HCT116 (cell line): Measurements from ENCODE around the gene TMEM258. TPM values are rescaled to one million over a fixed set of nuclear protein-coding genes. Genes with fewer than 3 reads are reported as not detected.

Experiments
- ATAC-seq: fragments of 200-7000 bp; cut with Tn5 transposase; 2 replicates; pipeline ENCODE4 v1.9.1; 2020; ENCODE audit warnings: mild to moderate bottlenecking, moderate library complexity
- BruUV-seq: library from RNA; stranded (reverse); fragments of 400-500 nt; replicated peaks from 2 replicates; lab custom pipeline; 2021; lab: Mats Ljungman, UMichigan
- CTCF ChIA-PET: fragments of 300-600 bp; sonication (Branson Sonifier 250); formaldehyde crosslinking; loops from one replicate; lab custom pipeline; 2021; ENCODE audit warnings: antibody characterized with exemption; lab: Charles Lee
- POLR2A ChIA-PET: fragments of 300-600, 350-600 bp; sonication (Branson Sonifier 250); formaldehyde crosslinking; loops from one replicate; lab custom pipeline; 2021; ENCODE audit warnings: antibody characterized with exemption; lab: Charles Lee
- RAD21 ChIA-PET, 2 experiments: fragments of 300-600 bp; sonication (Branson Sonifier 250); formaldehyde crosslinking; loops; one replicate each; lab custom pipeline; 2023; ENCODE audit warnings: low total read pairs in 2 of 2; ENCODE audit not compliant: uncharacterized antibody in 2 of 2, unreplicated experiment in 2 of 2, low non-redundant PET in 1 of 2; lab: Charles Lee
- DNase-seq: peaks from one replicate; pipeline ENCODE4 v3.0.0-alpha.2; 2010; ENCODE audit warnings: low read depth, low spot score
- H2AFZ ChIP-seq: fragments of 200-600 bp; shearing (Covaris generic), sonication (generic); 2 replicates; pipeline ENCODE4 v1.6.1; 2017; ENCODE audit warnings: low read depth, mixed run types, mixed read lengths, antibody characterized with exemption, low read length; ENCODE audit not compliant: poor library complexity, severe bottlenecking
- H3K27ac ChIP-seq: 2 replicates; pipeline ENCODE4 v1.5.1; 2012; ENCODE audit warnings: low read depth, low read length
- H3K27me3 ChIP-seq: fragments of 200-600 bp; sonication (generic); 2 replicates; pipeline ENCODE4 v1.6.1; 2016; ENCODE audit warnings: mixed run types, low read length, mixed read lengths; ENCODE audit not compliant: insufficient read depth
- H3K36me3 ChIP-seq, 2 experiments: fragments of 200-500 bp in 1 of 2; fragments of 200-600 bp in 1 of 2; sonication (Bioruptor generic) in 1 of 2; sonication (generic) in 1 of 2; 2 replicates each; pipeline versions ENCODE4 v1.5.1 to v1.6.1; 2014 to 2016; ENCODE audit warnings: low read length in 2 of 2, inconsistent platforms in 1 of 2, mixed read lengths in 1 of 2, mixed run types in 1 of 2; ENCODE audit not compliant: insufficient read depth in 2 of 2, control insufficient read depth in 1 of 2
- H3K4me1 ChIP-seq, 2 experiments: fragments of 200-600 bp in 1 of 2; sonication (generic) in 1 of 2; 2 replicates each; pipeline versions ENCODE4 v1.5.1 to v1.6.1; 2012 to 2017; ENCODE audit warnings: low read length in 2 of 2, inconsistent platforms in 1 of 2, mild to moderate bottlenecking in 1 of 2, mixed read lengths in 1 of 2, mixed run types in 1 of 2, moderate library complexity in 1 of 2; ENCODE audit not compliant: insufficient read depth in 2 of 2, control insufficient read depth in 1 of 2
- H3K4me2 ChIP-seq: fragments of 200-600 bp; sonication (generic); 2 replicates; pipeline ENCODE4 v1.6.1; 2017; ENCODE audit warnings: mixed run types, low read length, mixed read lengths
- H3K4me3 ChIP-seq, 2 experiments: fragments of 200-600 bp in 1 of 2; sonication (generic) in 1 of 2; replicated peaks in 1 of 2; 2 replicates each; pipeline ENCODE4 v1.5.1; 2011 to 2016; ENCODE audit warnings: low read length in 2 of 2, control low read depth in 1 of 2, low read depth in 1 of 2, mild to moderate bottlenecking in 1 of 2, mixed read lengths in 1 of 2, mixed run types in 1 of 2
- H3K79me2 ChIP-seq: fragments of 200-600 bp; sonication (generic); 2 replicates; pipeline ENCODE4 v1.6.1; 2017; ENCODE audit warnings: mild to moderate bottlenecking, mixed run types, low read length, moderate library complexity, mixed read lengths; ENCODE audit not compliant: insufficient read depth
- H3K9ac ChIP-seq: fragments of 200-600 bp; sonication (generic); 2 replicates; pipeline ENCODE4 v1.6.1; 2016; ENCODE audit warnings: low read length, mixed read lengths
- H3K9me2 ChIP-seq: fragments of 200-600 bp; sonication (generic), shearing (Covaris generic); 2 replicates; pipeline ENCODE4 v1.6.1; 2017; ENCODE audit warnings: mixed run types, mild to moderate bottlenecking, moderate library complexity; ENCODE audit not compliant: insufficient read depth
- H3K9me3 ChIP-seq, 2 experiments: fragments of 200-500 bp in 1 of 2; fragments of 200-600 bp in 1 of 2; sonication (Bioruptor generic) in 1 of 2; sonication (generic) in 1 of 2; 2 replicates each; pipeline ENCODE4 v1.6.1; 2014 to 2017; ENCODE audit warnings: low read length in 2 of 2, mixed read lengths in 2 of 2, inconsistent platforms in 1 of 2, low read depth in 1 of 2, mild to moderate bottlenecking in 1 of 2, mixed run types in 1 of 2, moderate library complexity in 1 of 2; ENCODE audit not compliant: control insufficient read depth in 1 of 2, insufficient read depth in 1 of 2
- H4K20me1 ChIP-seq: fragments of 200-600 bp; sonication (generic), shearing (Covaris generic); 2 replicates; pipeline ENCODE4 v1.6.1; 2017; ENCODE audit warnings: mixed run types, mild to moderate bottlenecking, moderate library complexity; ENCODE audit not compliant: insufficient read depth
- CBX3 ChIP-seq: IDR thresholded peaks from 2 replicates; pipeline ENCODE4 v1.6.1; 2012; ENCODE audit warnings: low read depth
- CEBPB ChIP-seq: IDR thresholded peaks from 2 replicates; pipeline ENCODE4 v1.6.1; 2012; ENCODE audit warnings: low read depth
- CTCF ChIP-seq, 3 experiments: fragments of 200-600 bp in 1 of 3; sonication (generic) in 1 of 3; IDR thresholded peaks in 2 of 3; conservative IDR thresholded peaks in 1 of 3; 2 replicates each; pipeline ENCODE4 v1.5.1; 2012 to 2017; ENCODE audit warnings: low read depth in 2 of 3, low read length in 2 of 3, antibody characterized with exemption in 1 of 3, borderline replicate concordance in 1 of 3, control low read depth in 1 of 3, mild to moderate bottlenecking in 1 of 3, mixed read lengths in 1 of 3, mixed run types in 1 of 3, moderate library complexity in 1 of 3; ENCODE audit not compliant: insufficient read depth in 1 of 3
- EGR1 ChIP-seq: IDR thresholded peaks from 2 replicates; pipeline ENCODE4 v1.6.1; 2012; ENCODE audit warnings: low read depth
- EZH2phosphoT487 ChIP-seq: fragments of 200-600 bp; IDR thresholded peaks from 2 replicates; pipeline ENCODE4 v1.6.1; 2018; ENCODE audit warnings: antibody characterized with exemption, borderline replicate concordance
- FOSL1 ChIP-seq: IDR thresholded peaks from 2 replicates; pipeline ENCODE4 v1.6.1; 2012; ENCODE audit warnings: low read depth
- POLR2AphosphoS5 ChIP-seq: IDR thresholded peaks from 2 replicates; pipeline ENCODE4 v1.6.1; 2011; ENCODE audit warnings: mild to moderate bottlenecking, low read depth, low read length, moderate library complexity
- RAD21 ChIP-seq: IDR thresholded peaks from 2 replicates; pipeline ENCODE4 v1.6.1; 2012; ENCODE audit warnings: low read depth, mild to moderate bottlenecking
- SIN3A ChIP-seq: IDR thresholded peaks from 2 replicates; pipeline ENCODE4 v1.6.1; 2012; ENCODE audit warnings: low read depth
- SP1 ChIP-seq: IDR thresholded peaks from 2 replicates; pipeline ENCODE4 v1.6.1; 2012; ENCODE audit warnings: low read depth
- TCF7L2 ChIP-seq: IDR thresholded peaks from 2 replicates; pipeline ENCODE4 v1.7.0; 2011; ENCODE audit warnings: borderline replicate concordance, inconsistent platforms; ENCODE audit not compliant: insufficient read depth, insufficient read length; ENCODE audit errors: extremely low read depth
- ZBTB33 ChIP-seq: IDR thresholded peaks from 2 replicates; pipeline ENCODE4 v1.6.1; 2011; ENCODE audit warnings: mild to moderate bottlenecking, low read length, moderate library complexity; ENCODE audit not compliant: insufficient replicate concordance; ENCODE audit errors: extremely low read depth
- ZFX ChIP-seq: fragments of 450-650 bp; IDR thresholded peaks from 2 replicates; pipeline ENCODE4 v1.6.1; 2017
- intact Hi-C: fragments of 100-400 bp; cut with micrococcal nuclease; formaldehyde crosslinking; loops from 2 replicates; pipeline ENCODE4 v1.10.0; 2022
- total RNA-seq: library from RNA; stranded (reverse); gene quantifications from one replicate; pipeline ENCODE4 v1.2.1, GENCODE V29; 2021; ENCODE audit not compliant: unreplicated experiment

Gene TMEM258
- total RNA-seq, 1 experiment from 2014 or later, result 160 TPM

- no peak overlapping the region for H3K27ac ChIP-seq
- DNase-seq (no peak), ATAC-seq (no peak)
- no TSS peak for BruUV-seq
- ChIA-PET CTCF (interaction anchor here (0.7 to 5.2 kb wide), 4 partner anchors 17 to 308 kb away, joined by 3 to 111 read pairs (median 22); partner anchors contain the start of gene BEST1), RAD21 (no interaction called here), POLR2A (interaction anchor here (2.5 kb wide), 1 partner anchor 15 kb away, joined by 13 read pairs; no protein-coding TSS in a partner anchor)
- H3K9me3 ChIP-seq, result no peaks in the 10 kb centered on the region
- no peak overlapping the region for H2AFZ ChIP-seq
- no peaks in the 10 kb centered on the region for H3K9me2 ChIP-seq
- no peak overlapping the region for H3K4me3 ChIP-seq
- no peaks in the 10 kb centered on the region for H3K27me3 ChIP-seq
- H3K79me2 ChIP-seq, result peaks cover 57% of the 10 kb centered on the region
- intact Hi-C loops, result no loop called here
- peaks cover 9 to 46% of the 10 kb centered on the region in 2 experiments for H3K36me3 ChIP-seq
- peaks cover 0 to 5% of the 10 kb centered on the region in 2 experiments; a peak in 1 of 4 replicates for H3K4me1 ChIP-seq
- H4K20me1 ChIP-seq, result peaks cover 10% of the 10 kb centered on the region; the same call in 1 of the 2 replicates
- H3K4me2 ChIP-seq, result no peak overlapping the region
- no peak overlapping the region for H3K9ac ChIP-seq
- TF ChIP-seq SP1 (no peak), RAD21 (no peak)
- TF ChIP-seq, all 23 proteins: peak for 0
These were observed 7.4 kb upstream of the TMEM258 start for GRCh38 chr11:61799665-61800284.

GRCh38 chr11:61797263-61797944 is 5.0 kb upstream of the TMEM258 start:
- Histone ChIP-seq H3K4me1 (peaks cover 2 to 15% of the 10 kb centered on the region in 2 experiments; a peak in 1 of 4 replicates), H3K36me3 (peaks cover 10 to 43% of the 10 kb centered on the region in 2 experiments), H3K4me2 (no peak overlapping the region), H3K9me2 (no peaks in the 10 kb centered on the region), H3K4me3 (no peak overlapping the region), H3K27me3 (no peaks in the 10 kb centered on the region), H3K9me3 (no peaks in the 10 kb centered on the region), H3K27ac (no peak overlapping the region), H2AFZ (no peak overlapping the region), H3K79me2 (peaks cover 79% of the 10 kb centered on the region), H4K20me1 (peaks cover 10% of the 10 kb centered on the region; the same call in 1 of the 2 replicates), H3K9ac (no peak overlapping the region)
- intact Hi-C loops, result loop anchor here (1.0 to 2.0 kb wide), 4 partner anchors 102 to 411 kb away; partner anchors contain the start of gene SCGB2A1
- BruUV-seq, result no TSS peak
- DNase-seq, result peak; percentile 76
- POLR2A ChIA-PET, result interaction anchor here (1.3 to 3.4 kb wide), 5 partner anchors 18 to 311 kb away, joined by 3 to 33 read pairs (median 5); partner anchors contain the start of gene FTH1
- CTCF ChIA-PET, result interaction anchor here (0.7 to 5.2 kb wide), 31 partner anchors 9 to 582 kb away, joined by 3 to 111 read pairs (median 6); partner anchors contain the start of genes BEST1 and FADS1
- RAD21 ChIA-PET, result interaction anchor here (0.6 to 2.2 kb wide), 8 partner anchors 49 to 763 kb away, joined by 3 to 9 read pairs (median 6); no protein-coding TSS in a partner anchor
- ATAC-seq, result peak; percentile 33
- TF ChIP-seq FOSL1 (no peak), TCF7L2 (no peak), EGR1 (no peak), EZH2phosphoT487 (no peak), SIN3A (no peak), CEBPB (no peak), ZBTB33 (no peak), CBX3 (no peak), ZFX (no peak), CTCF (IDR thresholded peaks at IDR 0.05 in 2 of 3, conservative IDR thresholded peaks at IDR 0.05 in 1 of 3; ENCODE audit: borderline replicate concordance in 1 of 3, insufficient read depth in 1 of 3, low read depth in 2 of 3, low read length in 2 of 3) (peak; percentile 71 to 90 (median 87); a peak in 5 of 6 replicates), SP1 (no peak), POLR2AphosphoS5 (peak; percentile 61)
